Forelimb muscle (tissue), 1 donor: ENCODE data around the gene CARF. TPM values are rescaled to one million over a fixed set of nuclear protein-coding genes. Genes with fewer than 3 reads are reported as not detected.

Source experiments
- DNase-seq: peaks from one replicate; pipeline ENCODE4 v3.0.0-alpha.2; 2013; ENCODE audit warnings: low read depth
- polyA plus RNA-seq: library from polyadenylated mRNA; unstranded; fragments of 120-200 nt; gene quantifications from one replicate; pipeline ENCODE4 v1.2.1, GENCODE V29; 2013; ENCODE audit not compliant: insufficient read length

CARF gene
- polyA plus RNA-seq, 1 donor: 9.2 TPM

GRCh38 chr2:203021991-203022390 lies 109.9 kb downstream of the CARF start:
- DNase-seq: no peak

- no peak for DNase-seq
Observed at GRCh38 chr2:203022751-203023150, 110.7 kb downstream of the CARF start.

GRCh38 chr2:203025592-203025991 lies 113.5 kb downstream of the CARF start:
- no peak for DNase-seq

DNA sequence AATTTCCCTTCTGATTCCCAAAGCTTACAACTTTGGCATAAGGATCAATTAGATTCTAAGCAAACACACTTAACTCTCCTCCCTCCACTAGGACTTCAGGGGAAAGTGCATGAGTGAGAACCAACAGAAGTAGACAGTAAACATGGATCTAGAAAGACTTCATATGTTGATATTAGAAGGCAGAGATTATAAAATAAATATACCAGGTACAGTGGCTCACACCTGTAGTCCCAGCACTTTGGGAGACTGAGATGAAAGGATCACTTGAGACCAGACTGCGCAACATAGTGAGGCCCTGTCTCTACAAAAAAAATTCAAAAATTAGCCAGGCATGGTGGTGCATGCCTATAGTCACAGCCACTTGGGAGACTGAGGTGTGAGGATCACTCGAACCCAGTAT lies 118.5 kb downstream of the CARF start:
- DNase-seq: no peak

DNA sequence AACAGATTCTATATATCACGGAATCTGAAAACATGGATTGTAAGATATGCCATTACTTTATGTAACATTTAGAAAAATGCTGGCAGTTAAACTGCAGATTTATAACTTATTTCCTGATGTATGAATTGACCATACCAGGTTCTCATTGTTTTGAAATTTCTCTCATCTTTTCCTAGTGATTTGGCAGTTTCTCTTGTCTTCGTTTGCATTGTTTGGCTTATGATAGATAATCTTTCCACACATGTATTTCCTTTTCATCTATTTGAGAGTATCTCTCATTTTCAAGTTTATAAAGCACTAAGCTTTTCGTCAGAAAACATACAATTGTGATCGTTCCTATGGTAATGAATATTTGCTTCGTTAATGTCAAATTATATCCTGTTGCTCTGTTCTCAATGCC lies 118.9 kb downstream of the CARF start:
- no peak for DNase-seq

GRCh38 chr2:203033395-203033794 lies 121.3 kb downstream of the CARF start:
- DNase-seq: no peak

- DNase-seq: no peak
Observed at GRCh38 chr2:203035879-203036470, 123.9 kb downstream of the CARF start.

Other genes with a start within 250 kb of the CARF start
- gene ICA1L, start 40.5 kb upstream of the CARF start, polyA plus RNA-seq: 13.5 TPM
- 66.1 TPM for gene WDR12, start 602 bp upstream of the CARF start, polyA plus RNA-seq
- gene NBEAL1, start 102.6 kb downstream of the CARF start, polyA plus RNA-seq: 5.7 TPM